ENCODE data around the gene WDR75. TPM values are rescaled to one million over a fixed set of nuclear protein-coding genes. Genes with fewer than 3 reads are reported as not detected.

WDR75 gene
- polyA plus RNA-seq, 10 donors, result 29.7 to 44.0 (median 38.3) TPM

DNA sequence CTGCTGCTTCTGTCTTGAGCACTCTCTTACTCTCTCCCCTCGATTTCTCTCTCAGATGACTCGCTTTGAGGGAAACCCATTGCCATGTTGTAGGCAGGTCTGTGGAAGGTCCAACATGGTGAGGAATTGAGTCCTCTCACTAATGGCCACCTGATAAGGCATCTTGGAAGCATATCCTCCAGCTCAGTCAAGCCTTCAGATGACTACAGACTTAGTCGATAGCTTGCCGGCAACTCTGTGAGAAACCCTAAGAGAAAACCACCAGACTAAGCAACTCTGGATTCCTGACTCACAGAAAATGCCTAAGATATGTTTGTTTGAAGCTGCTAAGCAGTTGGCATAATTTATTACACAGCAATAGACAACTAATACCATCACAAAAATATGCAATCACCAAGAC is 51.2 kb downstream of the WDR75 start:
- no peak for DNase-seq

DNA sequence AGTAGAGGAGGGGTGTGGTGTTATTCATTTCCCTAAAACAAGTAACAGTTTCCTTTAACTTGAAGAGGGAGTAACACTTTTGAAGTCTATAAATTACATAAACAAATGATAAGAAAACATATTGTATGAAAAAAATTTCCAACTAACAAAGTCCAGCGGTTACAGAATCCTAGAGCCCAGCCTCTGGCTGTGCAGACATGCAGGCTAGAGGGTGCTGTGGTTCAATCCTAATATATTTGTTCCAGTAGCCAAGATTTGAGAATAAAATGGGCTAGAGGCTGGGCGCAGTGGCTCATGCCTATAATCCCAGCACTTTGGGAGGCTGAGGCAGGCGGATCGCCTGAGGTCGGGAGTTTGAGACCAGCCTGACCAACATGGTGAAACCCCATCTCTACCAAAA is 56.9 kb downstream of the WDR75 start:
- DNase-seq, result no peak

DNA sequence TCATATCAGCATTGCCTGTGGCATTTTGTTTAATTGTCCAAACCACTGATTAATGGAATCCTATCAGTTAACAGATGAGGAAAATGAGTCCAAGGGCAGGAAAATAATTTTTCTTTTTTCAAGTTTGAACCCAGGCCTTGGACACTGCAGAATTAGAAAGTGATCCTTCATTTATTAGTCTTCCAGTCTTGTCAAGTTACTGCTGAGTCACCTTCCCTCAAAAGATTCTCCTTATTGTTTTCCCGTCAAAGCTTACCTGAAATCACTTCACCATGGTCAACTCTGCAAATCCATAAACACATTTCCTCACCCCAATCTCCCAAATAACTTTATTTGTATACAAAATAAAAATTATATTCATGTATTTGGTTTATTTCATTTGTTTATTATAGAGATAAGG is 57.9 kb downstream of the WDR75 start:
- no peak for DNase-seq

DNA sequence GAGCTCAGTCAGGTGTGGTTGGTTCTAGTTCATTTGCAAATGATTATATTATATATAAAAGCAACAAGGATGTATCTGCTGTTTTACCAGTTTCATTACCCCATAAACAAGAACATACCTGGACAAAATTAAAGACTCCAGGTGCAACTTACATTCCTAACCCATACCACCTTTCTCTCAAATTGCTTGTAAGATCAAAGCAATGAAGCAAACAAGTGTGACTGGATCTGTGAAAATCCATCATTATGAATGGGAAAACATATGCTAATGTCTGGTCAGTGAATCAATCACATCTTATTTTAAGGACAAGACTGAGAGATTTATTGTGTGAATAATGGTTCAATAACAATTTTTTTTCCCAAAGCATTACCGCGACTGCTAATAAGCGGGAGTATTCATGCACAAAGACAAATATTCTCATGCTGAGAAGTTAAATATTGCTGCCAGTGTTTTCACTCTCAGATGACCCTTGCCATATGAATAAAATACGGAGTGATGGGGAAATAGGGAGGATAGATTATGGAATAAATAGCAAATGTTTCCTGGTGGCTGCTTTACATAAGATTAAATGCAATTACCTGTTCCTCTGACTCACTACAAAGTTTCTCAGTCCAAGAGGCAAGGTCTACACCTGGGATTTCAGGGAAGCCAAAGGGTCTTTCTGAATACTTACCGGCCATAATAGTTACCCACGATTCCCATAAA is 59.3 kb downstream of the WDR75 start:
- DNase-seq, result no peak

DNA sequence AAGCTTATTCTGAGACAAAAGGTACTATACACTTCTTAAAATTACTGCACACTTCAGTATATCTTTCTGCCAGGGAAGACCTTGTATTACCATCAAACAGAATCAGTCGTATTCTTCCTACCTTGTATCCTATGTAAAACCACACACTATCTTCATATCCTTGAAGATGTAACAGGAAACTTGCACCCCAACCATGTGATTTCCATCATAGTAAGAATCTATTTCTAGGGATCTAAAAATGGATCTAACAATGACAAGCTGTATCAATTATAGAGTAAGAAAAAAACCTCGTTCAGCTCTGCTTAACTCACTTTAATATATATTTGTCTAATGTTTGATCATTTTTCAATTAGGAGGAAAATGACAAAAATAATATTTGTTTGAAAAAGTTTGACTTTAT is 60.2 kb downstream of the WDR75 start:
- DNase-seq, result no peak

DNA sequence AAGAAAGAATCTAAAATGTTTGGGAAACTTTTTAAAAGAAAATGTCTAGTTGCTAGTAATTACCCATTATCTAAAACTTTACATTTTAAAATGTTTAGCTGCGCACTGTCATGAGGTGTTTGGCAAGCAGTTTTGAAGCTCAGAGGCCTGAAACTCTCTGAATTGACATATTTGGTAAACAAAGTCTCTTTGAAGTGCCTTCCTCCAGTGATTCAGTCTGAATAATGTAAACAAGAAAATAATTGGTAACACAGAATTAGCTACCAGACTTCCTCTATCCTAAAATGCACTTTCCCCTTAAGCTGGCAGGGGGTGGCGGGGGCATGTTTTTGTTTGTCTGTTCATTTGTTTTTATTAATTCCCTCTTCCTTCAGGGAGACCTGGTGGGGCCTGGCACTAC is 61.4 kb downstream of the WDR75 start:
- no peak for DNase-seq

DNA sequence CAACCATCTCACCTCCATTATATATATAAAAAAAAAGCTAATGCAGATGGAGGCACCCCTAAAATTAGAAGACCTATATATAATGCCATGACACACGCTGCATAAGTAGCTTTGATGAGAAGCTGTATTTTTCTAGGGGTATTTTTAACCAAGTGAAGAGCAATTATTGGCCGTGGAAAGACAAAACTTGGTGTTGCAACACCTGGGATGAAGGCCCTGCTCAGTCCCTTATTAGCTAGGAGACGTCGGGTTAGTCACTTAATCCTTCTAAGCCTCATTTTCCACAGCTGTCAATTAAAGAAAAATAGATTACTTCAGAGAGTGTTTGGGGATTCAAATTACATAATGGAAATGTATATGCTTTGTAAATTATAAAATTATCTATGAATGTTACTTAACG is 63.0 kb downstream of the WDR75 start:
- no peak for DNase-seq

DNA sequence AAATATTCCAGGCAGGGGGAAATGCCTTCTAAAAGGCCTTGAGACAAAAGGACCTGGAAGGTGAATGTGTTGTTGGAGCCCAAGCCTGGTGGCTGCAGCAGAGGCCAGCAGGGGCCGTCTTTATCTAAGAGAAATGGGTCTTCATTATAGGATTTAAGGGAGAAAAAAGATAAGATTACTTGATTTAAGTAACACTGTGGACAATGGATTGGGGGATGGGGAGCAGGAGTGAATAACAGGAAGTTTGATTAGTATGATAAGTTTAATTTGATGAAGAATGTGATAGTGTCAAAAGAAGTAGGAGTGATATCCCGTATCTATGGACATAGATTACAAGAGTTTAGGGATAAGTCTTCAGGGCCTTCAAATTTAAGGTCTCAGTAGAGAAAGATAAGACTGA is 64.2 kb downstream of the WDR75 start:
- DNase-seq, result no peak

DNA sequence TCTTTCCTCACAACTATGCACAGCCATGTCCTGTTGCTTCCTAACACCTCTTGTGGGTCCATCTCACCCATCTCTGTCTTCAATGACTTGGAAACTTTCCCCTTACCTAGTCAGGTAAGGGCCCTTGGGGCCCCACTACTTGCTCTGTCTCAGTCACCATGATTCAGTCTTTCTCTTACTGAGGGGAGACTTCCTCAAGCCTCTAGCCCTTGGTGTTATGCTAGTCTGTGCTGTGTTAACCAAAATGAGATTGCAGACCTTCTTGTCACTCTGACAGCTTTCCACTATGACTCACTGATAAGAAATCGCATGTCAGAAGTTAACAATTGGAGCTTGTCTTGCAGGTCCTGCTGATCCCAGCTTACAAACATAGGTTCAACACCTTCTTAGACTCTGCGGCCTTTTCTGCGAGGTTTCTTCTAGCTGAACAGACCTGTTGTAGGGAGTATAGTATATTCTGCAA is 65.3 kb downstream of the WDR75 start:
- DNase-seq, result no peak

DNA sequence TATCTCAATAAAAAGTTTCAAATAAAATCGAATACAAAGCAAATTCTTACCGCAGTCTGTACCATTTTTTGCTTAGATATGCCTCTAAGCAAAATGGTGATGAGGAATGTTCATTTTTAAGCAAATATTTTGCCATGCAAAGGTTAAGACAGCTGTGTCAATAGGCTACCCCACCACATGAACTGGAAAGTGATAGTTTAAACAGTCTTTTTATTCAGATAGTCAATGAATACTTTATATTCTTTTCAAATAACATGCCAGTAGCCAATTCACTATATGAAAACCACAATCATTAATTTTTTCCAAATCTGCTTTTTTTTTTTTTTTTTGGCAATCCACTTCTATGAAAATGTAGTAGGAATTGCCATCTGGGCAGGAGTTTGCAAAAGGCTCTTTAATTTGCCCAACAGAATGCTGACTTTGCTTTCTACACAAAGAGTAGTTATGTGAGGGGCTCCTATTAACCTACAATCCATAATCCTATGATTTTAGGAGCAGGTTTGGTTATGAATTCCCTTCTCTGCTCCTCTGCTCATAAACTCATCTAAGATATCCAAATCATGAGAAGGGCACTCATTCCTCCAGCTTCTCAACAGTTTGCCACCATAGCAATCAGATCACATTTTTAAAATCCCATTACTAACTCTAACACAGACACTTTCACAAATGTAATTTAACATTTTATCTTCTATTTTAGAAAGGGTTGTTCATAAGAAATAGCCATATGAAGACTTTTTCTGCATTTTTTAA is 70.1 kb downstream of the WDR75 start:
- DNase-seq, result no peak

DNA sequence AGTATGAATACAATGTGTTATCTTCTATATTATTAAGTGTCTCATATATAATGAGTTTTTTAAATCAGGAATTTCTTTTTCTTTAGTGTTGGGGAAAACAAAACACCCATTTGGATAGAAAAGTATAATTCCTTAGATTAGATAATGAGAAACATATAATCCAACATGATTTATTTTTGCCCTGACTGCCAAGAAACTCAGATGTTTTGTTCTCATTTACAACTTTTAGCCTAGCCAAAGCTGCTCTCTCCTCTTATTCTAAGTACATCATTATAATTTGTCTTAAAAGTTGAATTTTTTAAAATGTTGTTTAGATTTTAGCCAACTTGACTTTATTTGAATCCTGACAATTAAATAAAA is 70.7 kb downstream of the WDR75 start:
- DNase-seq, result peak in 1 of 3 donors; percentile 43

DNA sequence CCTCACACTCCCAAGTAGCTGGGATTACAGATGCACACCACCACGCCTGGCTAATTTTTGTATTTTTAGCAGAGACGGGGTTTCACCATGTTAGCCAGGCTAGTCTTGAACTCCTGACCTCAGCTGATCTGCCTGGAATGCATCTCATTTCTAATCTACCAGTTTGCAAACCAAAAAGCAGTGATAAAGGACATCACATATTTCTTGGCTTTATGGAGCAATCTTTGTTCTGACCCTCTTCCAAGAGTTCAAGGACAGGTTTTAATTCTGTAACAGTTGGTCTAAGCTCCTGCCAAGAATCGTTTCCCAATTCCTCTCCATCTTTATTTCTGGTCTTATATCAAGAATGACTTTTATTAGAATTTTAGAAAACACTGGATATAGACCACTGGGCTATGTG is 71.6 kb downstream of the WDR75 start:
- DNase-seq, result no peak

DNA sequence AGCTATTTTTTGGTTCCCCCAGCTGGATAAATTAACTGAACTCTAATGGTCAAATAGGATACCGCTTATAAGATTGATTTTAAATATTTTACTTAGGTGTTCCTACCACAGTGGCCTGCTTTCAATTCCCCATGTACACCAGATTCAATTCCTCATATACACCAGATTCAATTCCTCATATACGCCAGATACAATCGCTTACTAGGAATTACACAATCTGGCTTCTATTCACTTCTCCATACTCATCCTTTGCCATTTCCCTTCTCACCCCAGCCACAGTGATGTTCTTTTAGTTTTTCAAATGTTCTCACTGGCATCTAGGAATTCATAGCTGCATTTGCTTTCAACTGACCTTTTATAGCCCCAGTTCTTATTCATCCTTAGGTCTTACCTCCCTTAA is 72.8 kb downstream of the WDR75 start:
- DNase-seq, result no peak

DNA sequence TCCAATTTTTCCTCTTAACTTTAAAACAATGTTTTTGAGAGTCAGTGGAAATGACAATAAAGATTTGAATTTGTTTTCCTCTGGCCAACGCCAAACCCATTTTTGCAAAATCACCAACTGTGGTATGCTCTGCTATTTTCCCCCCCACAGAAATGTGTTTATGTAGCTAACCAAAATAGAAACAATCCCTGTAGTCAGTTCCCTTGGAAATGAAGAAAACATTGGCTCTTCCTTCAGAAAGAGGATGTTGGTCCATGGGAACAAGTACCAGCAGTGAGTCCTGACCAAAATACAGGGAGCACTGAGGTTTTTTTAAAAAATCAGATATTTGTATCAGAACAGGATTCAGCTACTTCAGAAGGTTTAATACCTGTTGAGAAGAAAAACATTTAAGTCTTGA is 74.0 kb downstream of the WDR75 start:
- DNase-seq, result peak in 1 of 3 donors; percentile 38

DNA sequence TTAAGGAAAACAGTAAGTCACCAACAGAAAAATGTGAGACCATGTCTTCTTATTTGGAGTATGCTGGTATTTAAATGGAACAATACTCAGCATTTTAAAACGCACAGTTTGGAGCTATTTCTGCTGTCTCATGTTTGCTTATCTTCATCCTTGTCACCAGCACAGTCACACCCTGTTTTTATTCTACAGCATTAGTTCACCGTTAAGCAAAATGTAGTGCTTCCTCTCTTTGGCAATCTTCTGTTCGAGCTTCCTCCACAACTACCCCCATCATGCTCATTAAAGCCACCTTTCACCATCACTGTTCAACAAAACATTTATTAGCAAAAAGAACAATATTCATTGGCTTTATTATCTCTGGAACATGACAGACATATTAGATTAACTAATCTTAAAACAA is 75.3 kb downstream of the WDR75 start:
- no peak for DNase-seq

DNA sequence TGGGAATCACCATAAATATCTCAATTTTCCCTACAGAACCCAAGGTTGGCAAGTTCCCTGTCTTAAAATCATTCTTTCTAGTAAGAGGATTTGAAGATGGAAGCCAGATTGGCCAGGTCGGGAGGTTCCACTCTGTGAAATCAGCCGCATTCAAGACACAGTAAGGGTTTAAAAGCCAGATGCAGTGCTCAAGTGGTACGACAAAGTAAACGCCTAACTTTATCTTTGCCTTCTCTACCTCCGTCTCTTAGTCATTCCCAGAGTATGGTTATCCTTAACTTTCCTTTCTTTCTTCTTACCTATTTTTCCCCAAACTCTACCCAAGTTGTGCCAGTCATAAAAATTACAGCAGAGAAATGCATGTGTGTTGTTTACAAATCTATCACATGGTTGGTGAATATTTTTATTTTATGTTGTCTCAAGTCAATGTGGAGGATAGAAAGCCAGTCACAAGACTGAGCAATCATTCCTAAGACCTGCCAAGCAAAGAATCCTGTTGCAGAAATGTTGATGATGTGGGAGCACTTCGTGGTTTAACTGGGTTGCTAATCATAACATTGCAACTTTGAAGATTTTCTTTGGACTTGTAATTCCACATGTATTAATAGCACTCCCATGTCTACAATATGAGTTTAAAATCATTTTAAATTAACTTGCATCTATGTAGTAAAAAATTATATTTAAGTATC is 76.7 kb downstream of the WDR75 start:
- no peak for DNase-seq

DNA sequence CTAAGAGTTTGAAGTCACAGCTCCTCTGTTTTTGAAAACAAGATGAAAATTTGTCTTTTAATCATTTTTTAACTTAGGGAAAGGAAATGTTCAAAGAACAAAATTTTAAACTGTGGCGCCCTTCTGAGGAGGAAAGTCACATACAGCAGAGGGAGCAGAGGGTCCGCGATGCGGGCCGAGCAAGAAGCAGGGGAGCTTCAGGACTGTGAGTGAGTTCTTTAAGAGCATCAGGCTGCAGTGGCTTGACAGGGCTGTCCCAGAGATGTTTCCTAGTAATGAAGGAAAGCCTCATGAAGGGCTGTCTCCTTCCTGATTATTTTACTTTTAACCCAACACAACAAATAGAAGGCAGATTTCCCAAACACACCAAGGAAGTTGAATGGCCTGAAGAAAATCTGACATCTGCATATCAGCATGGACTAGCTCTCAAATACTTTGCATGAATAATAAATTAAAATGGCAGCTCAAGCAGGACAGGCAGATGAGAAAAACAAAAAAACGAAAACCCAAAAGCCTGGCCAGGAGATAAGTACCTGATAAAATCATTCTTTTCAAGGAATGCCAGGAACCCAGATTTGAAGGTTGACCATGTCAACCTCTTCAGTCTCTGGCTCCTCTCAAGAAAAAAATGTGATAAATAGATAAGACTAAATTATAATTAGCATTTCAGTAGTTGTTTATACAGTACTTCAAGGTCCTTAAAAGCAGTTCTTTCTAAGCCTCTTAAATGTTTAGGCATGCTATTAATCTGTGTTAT is 78.5 kb downstream of the WDR75 start:
- no peak for DNase-seq

DNA sequence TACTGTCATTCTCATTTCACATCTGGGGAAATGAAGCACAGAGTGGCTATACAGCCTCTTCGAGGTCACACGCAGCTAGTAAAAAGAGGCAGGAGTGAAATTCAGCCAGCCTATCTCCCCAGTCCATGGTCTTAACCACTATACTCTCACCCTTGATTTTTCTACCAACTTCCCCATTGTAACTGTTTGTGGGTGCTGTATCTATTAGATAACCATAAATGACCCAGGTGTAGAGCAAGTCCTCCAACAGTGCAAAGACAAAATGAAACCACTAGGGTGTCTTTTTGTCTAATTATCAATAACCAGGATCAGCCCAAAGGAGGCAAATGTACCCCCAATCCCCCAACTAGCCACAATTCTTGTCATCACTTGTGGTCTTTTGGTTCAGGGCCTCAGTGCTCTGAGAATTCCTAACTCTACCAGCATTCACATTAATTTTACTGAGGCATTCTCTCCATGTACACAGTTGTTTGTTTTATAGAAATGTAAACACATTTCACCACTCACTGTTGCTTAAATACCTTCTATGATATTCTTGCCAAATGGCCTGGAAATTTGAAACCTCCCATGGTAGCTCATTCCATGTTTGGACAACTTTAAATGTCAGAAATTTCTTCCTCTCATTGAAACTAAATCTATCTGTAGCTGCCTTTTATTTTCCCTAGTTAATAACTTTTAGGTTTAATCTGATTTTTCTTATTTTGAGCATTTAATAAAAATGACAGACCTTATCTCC is 80.6 kb downstream of the WDR75 start:
- no peak for DNase-seq

DNA sequence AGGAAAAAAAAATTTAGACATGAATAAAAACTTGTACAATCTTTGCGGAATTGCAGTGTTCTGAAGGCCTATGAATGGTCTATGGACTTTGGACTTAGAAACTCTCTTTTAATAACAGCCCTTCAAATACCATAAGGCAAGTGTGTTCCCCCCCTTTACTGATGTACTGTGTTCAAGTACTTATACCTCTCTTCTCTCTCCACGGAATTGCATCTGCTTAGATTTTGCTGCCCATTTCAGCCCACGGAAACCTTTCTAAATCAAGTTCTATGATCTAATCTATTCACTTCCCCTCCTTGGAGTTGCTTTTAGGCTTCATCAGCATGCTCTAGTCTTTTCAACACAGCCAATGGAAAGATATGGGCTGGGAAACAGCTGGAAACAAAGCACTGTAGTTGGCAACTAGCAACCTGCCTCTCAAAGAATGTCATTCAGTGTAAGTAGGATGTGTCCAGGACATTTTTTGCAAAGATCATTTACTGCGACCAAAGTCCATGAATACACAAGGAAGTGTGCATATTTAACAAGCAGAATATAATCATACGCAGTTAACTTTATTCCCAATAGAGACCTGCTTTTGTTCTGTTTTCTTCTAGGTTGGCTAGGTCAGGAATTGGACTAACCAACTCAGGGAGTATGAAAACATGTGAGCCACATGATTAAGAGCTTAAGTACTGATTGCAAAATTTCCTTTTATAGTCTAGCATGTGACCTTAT is 81.3 kb downstream of the WDR75 start:
- DNase-seq, result peak in 1 of 3 donors; percentile 66

DNA sequence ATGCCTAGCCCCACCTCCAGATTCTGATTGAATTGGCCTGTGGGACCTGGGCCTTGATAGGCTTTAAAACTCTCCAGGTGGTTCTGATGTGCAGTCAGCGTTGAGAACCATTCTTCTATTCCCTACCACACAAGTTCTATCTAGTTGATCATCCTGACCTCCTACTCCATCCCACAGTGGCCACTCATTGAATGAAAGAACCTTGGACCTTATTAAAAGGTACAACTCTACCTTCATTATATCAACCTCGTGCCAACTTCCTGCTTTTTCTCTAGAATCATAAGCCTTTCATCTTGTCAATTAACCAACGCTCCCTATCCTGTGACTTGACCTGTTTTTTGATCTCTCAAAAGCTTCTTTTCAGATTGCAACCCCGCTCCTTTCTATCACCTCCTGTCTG is 83.5 kb downstream of the WDR75 start:
- no peak for DNase-seq

Measured in muscle of back (tissue), 11 donors.